Nephron progenitor cell (in vitro differentiated cells): ENCODE measurements around the gene ZNF816.

Source experiments
- DNase-seq: peaks from one replicate; pipeline ENCODE4 v3.0.0; 2021
- H3K27ac Mint-ChIP-seq: 2 replicates; pipeline ENCODE4 v1.8.0; 2021; ENCODE audit warnings: mild to moderate bottlenecking, moderate library complexity, mixed read lengths
- H3K27me3 Mint-ChIP-seq: 2 replicates; pipeline ENCODE4 v1.8.0; 2021; ENCODE audit warnings: mild to moderate bottlenecking, low read depth, mixed read lengths; ENCODE audit not compliant: poor library complexity
- H3K36me3 Mint-ChIP-seq: 2 replicates; pipeline ENCODE4 v1.8.0; 2021; ENCODE audit warnings: low read depth, mixed read lengths
- H3K4me1 Mint-ChIP-seq: 2 replicates; pipeline ENCODE4 v1.8.0; 2021; ENCODE audit warnings: mixed read lengths
- H3K4me3 Mint-ChIP-seq: 2 replicates; pipeline ENCODE4 v1.8.0; 2021; ENCODE audit warnings: mild to moderate bottlenecking, moderate library complexity, mixed read lengths
- H3K9me3 Mint-ChIP-seq: 2 replicates; pipeline ENCODE4 v1.8.0; 2021; ENCODE audit warnings: mild to moderate bottlenecking, moderate library complexity, mixed read lengths
- TF ChIP-seq, protein P1 (sequence below): fragments of 200-600 bp; sonication (generic); IDR thresholded peaks from 2 replicates; pipeline ENCODE4 v1.5.0; 2021; ENCODE audit warnings: antibody characterized with exemption

Gene ZNF816

DNA sequence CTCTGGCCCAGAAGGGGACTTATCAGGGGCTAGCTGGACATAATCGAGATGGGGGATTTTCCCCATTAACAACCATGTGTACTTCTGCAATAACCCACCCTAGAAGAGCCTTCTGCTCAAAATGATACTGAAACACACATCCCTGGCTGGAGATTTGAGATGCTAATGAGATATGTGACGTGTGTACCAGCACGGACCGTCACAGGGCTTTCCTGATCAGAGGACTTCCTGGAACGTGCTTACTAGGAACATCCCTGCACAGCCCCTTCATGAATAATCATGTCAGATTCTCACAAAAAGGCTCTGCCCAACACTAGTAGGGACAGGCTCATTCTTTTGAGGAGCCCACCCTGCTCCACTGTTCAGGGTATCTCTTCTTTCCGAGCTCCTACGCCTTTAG, 44.5 kb upstream of the ZNF816 start:
- TF ChIP-seq, protein P1, sequence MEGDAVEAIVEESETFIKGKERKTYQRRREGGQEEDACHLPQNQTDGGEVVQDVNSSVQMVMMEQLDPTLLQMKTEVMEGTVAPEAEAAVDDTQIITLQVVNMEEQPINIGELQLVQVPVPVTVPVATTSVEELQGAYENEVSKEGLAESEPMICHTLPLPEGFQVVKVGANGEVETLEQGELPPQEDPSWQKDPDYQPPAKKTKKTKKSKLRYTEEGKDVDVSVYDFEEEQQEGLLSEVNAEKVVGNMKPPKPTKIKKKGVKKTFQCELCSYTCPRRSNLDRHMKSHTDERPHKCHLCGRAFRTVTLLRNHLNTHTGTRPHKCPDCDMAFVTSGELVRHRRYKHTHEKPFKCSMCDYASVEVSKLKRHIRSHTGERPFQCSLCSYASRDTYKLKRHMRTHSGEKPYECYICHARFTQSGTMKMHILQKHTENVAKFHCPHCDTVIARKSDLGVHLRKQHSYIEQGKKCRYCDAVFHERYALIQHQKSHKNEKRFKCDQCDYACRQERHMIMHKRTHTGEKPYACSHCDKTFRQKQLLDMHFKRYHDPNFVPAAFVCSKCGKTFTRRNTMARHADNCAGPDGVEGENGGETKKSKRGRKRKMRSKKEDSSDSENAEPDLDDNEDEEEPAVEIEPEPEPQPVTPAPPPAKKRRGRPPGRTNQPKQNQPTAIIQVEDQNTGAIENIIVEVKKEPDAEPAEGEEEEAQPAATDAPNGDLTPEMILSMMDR, result no peak
- no peaks in the 10 kb centered on the region for H3K4me1 Mint-ChIP-seq
- no peak overlapping the region for H3K27ac Mint-ChIP-seq
- peaks cover 4% of the 10 kb centered on the region for H3K27me3 Mint-ChIP-seq
- peaks cover 76% of the 10 kb centered on the region for H3K9me3 Mint-ChIP-seq
- no peak overlapping the region for H3K4me3 Mint-ChIP-seq
- DNase-seq, result no peak
- peaks cover 44% of the 10 kb centered on the region for H3K36me3 Mint-ChIP-seq

DNA sequence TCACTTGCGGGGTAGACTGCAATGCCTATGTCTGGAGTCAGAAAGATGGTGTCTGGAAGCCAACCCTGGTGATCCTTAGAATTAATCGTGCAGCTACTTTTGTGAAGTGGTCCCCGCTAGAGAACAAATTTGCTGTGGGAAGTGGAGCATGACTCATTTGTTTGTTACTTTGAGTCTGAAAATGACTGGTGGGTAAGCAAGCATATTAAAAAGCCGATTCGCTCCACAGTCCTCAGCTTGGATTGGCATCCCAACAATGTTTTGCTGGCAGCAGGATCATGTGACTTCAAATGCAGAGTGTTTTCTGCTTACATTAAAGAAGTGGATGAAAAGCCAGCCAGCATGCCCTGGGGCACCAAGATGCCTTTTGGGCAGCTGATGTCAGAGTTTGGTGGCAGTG, 41.6 kb upstream of the ZNF816 start:
- Mint-ChIP-seq H3K9me3 (peaks cover 70% of the 10 kb centered on the region), H3K36me3 (peaks cover 42% of the 10 kb centered on the region), H3K4me3 (no peak overlapping the region), H3K4me1 (no peaks in the 10 kb centered on the region), H3K27me3 (peaks cover 4% of the 10 kb centered on the region), H3K27ac (no peak overlapping the region)
- TF ChIP-seq, protein P1, result no peak
- DNase-seq, result no peak

DNA sequence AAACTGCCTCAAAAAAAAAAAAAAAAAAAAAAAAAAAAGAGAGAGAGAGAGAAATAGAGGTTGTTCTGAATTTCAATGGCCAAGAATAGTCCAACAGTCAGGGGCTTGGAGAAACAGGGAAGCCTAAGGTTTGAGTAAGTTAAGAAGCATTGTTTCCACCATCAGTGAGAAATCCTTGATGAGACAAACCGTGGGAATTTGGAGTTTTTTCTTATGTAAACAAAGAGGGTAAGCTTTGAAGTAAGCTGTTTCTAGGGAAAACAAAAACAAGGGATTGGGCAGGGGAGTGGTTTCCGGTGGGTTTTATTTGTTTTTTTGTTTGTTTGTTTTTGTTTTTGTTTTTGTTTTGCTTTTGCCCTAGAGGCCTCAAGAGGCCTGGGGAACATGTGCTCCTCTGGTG, 39.8 kb upstream of the ZNF816 start:
- no peak overlapping the region for H3K4me3 Mint-ChIP-seq
- H3K36me3 Mint-ChIP-seq, result peaks cover 37% of the 10 kb centered on the region
- H3K4me1 Mint-ChIP-seq, result no peaks in the 10 kb centered on the region
- H3K27me3 Mint-ChIP-seq, result peaks cover 4% of the 10 kb centered on the region
- peaks cover 69% of the 10 kb centered on the region for H3K9me3 Mint-ChIP-seq
- TF ChIP-seq, protein P1, result no peak
- H3K27ac Mint-ChIP-seq, result no peak overlapping the region
- no peak for DNase-seq

DNA sequence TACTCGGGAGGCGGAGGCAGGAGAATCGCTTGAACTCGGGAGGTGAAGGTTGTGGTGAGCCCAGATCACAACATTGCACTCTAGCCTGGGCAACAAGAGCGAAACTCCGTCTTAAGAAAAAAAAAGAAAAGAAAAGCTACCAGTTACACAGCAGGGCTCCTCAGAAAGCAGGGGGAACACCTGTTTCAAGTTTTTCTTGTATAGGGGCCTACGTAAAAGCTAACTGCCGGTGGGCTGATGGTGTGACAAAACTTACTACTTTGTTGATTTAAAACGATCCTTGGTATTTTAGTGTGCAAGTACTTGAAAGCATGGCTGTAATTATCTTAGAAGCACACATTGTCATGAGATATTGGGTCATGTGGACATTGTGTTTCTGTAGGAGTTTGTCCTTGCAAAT, 35.3 kb upstream of the ZNF816 start:
- TF ChIP-seq, protein P1, result no peak
- peaks cover 38% of the 10 kb centered on the region for H3K36me3 Mint-ChIP-seq
- H3K27me3 Mint-ChIP-seq, result peaks cover 8% of the 10 kb centered on the region
- no peak overlapping the region for H3K27ac Mint-ChIP-seq
- peaks cover 7% of the 10 kb centered on the region for H3K4me1 Mint-ChIP-seq
- peaks cover 72% of the 10 kb centered on the region for H3K9me3 Mint-ChIP-seq
- no peak overlapping the region for H3K4me3 Mint-ChIP-seq
- no peak for DNase-seq

DNA sequence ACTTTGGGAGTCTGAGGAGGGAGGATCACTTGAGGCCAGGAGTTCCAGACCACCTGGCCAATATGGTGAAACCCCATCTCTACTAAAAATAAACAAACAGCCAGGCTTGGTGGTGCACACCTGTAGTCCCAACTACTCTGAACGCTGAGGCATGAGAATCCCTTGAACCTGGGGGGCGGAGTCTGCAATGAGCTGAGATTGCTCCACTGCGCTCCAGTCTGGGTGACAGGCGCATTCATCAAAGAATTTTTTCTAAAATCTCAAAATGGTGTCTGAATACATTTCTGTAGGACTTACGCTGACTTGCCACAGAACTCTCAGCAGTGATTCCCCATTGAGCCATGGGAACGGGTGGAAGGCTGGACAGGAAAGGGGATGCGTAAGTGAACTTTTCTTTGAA, 33.0 kb upstream of the ZNF816 start:
- peaks cover 40% of the 10 kb centered on the region for H3K36me3 Mint-ChIP-seq
- H3K27ac Mint-ChIP-seq, result no peak overlapping the region
- H3K4me3 Mint-ChIP-seq, result no peak overlapping the region
- H3K4me1 Mint-ChIP-seq, result peaks cover 17% of the 10 kb centered on the region
- H3K9me3 Mint-ChIP-seq, result peaks cover 62% of the 10 kb centered on the region
- no peak for DNase-seq
- TF ChIP-seq, protein P1, result no peak
- peaks cover 16% of the 10 kb centered on the region for H3K27me3 Mint-ChIP-seq

DNA sequence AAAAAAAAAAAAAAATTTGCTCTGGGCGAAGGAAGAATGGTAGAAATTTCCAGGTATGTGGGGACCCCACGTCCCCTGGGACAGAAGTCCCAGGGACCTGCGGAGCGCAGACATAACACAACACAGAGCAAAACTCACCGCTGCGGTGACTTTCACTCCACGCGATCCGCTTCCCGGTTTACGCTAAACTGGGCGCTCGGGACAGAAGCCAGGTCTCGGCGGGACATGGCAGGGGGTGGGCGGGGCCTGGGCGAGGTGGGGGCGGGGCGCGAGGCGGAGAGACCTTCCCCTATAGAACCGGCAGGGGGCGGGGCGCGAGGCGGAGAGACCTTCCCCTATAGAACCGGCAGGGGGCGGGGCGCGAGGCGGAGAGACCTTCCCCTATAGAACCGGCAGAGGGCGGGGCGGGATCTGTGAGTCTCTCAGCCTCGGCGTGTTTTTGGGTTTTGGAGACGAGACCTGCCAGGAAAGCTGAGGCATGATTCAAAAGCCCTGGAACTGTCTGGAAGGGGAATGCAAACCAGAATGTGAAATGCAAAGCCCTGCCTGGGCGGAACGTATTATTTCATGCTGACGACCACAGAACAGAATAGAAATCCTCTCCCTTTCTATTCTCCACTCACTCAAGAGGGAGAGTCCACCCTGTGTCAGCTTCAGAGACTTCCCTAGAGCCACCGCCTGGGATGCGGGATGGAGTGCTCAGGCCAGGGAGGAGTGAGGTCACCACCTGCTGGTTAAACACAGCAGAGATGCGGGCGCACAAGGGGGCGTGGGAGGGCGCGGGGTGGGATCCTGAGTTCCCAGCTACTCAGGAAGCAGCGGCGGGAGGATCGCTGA, 30.9 kb upstream of the ZNF816 start:
- Mint-ChIP-seq H3K27ac (peak overlapping the region; percentile 68), H3K4me1 (peaks cover 17% of the 10 kb centered on the region)
- TF ChIP-seq, protein P1, result peak; percentile 57

More for the DNA sequence above, 30.9 kb upstream of the ZNF816 start:
- peaks cover 43% of the 10 kb centered on the region for H3K36me3 Mint-ChIP-seq
- peaks cover 16% of the 10 kb centered on the region for H3K27me3 Mint-ChIP-seq
- peak; percentile 90 for DNase-seq
- peaks cover 48% of the 10 kb centered on the region for H3K9me3 Mint-ChIP-seq
- peak overlapping the region; percentile 88 for H3K4me3 Mint-ChIP-seq
